ENCODE data around the gene CTR9. TPM values are rescaled to one million over a fixed set of nuclear protein-coding genes. Genes with fewer than 3 reads are reported as not detected.

Gene CTR9
- total and polyA plus RNA-seq, 9 of the 15 experiments (the other 6 are each of a cell fraction or from before 2014, with no cell fraction given), result 25.4 to 79.3 (median 47.3) TPM

- TF ChIP-seq, protein P1, sequence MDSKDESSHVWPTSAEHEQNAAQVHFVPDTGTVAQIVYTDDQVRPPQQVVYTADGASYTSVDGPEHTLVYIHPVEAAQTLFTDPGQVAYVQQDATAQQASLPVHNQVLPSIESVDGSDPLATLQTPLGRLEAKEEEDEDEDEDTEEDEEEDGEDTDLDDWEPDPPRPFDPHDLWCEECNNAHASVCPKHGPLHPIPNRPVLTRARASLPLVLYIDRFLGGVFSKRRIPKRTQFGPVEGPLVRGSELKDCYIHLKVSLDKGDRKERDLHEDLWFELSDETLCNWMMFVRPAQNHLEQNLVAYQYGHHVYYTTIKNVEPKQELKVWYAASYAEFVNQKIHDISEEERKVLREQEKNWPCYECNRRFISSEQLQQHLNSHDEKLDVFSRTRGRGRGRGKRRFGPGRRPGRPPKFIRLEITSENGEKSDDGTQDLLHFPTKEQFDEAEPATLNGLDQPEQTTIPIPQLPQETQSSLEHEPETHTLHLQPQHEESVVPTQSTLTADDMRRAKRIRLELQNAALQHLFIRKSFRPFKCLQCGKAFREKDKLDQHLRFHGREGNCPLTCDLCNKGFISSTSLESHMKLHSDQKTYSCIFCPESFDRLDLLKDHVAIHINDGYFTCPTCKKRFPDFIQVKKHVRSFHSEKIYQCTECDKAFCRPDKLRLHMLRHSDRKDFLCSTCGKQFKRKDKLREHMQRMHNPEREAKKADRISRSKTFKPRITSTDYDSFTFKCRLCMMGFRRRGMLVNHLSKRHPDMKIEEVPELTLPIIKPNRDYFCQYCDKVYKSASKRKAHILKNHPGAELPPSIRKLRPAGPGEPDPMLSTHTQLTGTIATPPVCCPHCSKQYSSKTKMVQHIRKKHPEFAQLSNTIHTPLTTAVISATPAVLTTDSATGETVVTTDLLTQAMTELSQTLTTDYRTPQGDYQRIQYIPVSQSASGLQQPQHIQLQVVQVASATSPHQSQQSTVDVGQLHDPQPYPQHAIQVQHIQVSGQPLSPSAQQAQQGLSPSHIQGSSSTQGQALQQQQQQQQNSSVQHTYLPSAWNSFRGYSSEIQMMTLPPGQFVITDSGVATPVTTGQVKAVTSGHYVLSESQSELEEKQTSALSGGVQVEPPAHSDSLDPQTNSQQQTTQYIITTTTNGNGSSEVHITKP (IDR thresholded peaks at IDR 0.05; ENCODE audit: partially characterized antibody), result no peak
- TF ChIP-seq TFE3 (CRISPR knock-in tag; IDR thresholded peaks at IDR 0.05), result no peak
- peak; percentile 100 for TF ChIP-seq KLF13 (tag; IDR thresholded peaks at IDR 0.05; ENCODE audit: borderline replicate concordance, low read depth)
- no peak for TF ChIP-seq ZNF318 (IDR thresholded peaks at IDR 0.05; ENCODE audit: borderline replicate concordance in 1 of 2, low read depth in 1 of 2)
- TF ChIP-seq PHF8 (IDR thresholded peaks at IDR 0.05; ENCODE audit: borderline replicate concordance, low read length), result peak; percentile 90
- TF ChIP-seq POLR2H (tag; IDR thresholded peaks at IDR 0.05; ENCODE audit: low read depth), result peak; percentile 90
- peak; percentile 46; the same call in 1 of the 2 replicates for TF ChIP-seq MBD2 (IDR thresholded peaks at IDR 0.05; ENCODE audit: borderline replicate concordance, low read depth)
- no peak for TF ChIP-seq ZNF57 (CRISPR knock-in tag; IDR thresholded peaks at IDR 0.05)
- no peak for TF ChIP-seq MED1 (CRISPR knock-in tag; IDR thresholded peaks at IDR 0.05; ENCODE audit: borderline replicate concordance)
- no peak for TF ChIP-seq MEF2A (IDR thresholded peaks at IDR 0.05; ENCODE audit: control insufficient read depth, low read depth, low read length)
- peak; percentile 53; the same call in 1 of the 2 replicates for TF ChIP-seq ZSCAN29 (IDR thresholded peaks at IDR 0.05)
- no peak for TF ChIP-seq SLC30A9 (CRISPR knock-in tag; IDR thresholded peaks at IDR 0.05)
- no peak for TF ChIP-seq MTF1 (CRISPR knock-in tag; IDR thresholded peaks at IDR 0.05; ENCODE audit: borderline replicate concordance)
These were observed at the start of gene CTR9 (continued) for GRCh38 chr11:10750838-10751580.
